Caco-2 (cell line): ENCODE measurements around the gene GATAD2B. TPM values are rescaled to one million over a fixed set of nuclear protein-coding genes. Genes with fewer than 3 reads are reported as not detected.
"Not testable (repeated sequence)": the region's sequence is repeated elsewhere in the genome, so short reads cannot be mapped to it uniquely, and the experiment has no call there.

Source experiments
- BruUV-seq: library from RNA; stranded (reverse); fragments of 400-500 nt; replicated peaks from 2 replicates; lab custom pipeline; 2021; lab: Mats Ljungman, UMichigan
- CTCF ChIA-PET: fragments of 300-600 bp; sonication (Branson Sonifier 250); formaldehyde crosslinking; loops from one replicate; lab custom pipeline; 2022; ENCODE audit warnings: antibody characterized with exemption; lab: Charles Lee
- POLR2A ChIA-PET: fragments of 300-600 bp; sonication (Branson Sonifier 250); formaldehyde crosslinking; loops from one replicate; lab custom pipeline; 2022; ENCODE audit warnings: antibody characterized with exemption; lab: Charles Lee
- DNase-seq, 2 experiments: peaks; one replicate each; pipeline versions ENCODE4 v3.0.0 to v3.0.0-alpha.2; 2020 to 2022
- H3K27me3 ChIP-seq: replicated peaks from 2 replicates; pipeline ENCODE4 v1.6.0; 2011; ENCODE audit warnings: low read length; ENCODE audit not compliant: control insufficient read depth, insufficient read depth
- H3K36me3 ChIP-seq: 2 replicates; pipeline ENCODE4 v1.5.1; 2011; ENCODE audit warnings: low read length; ENCODE audit not compliant: control insufficient read depth, insufficient read depth
- H3K4me1 ChIP-seq: fragments of 250-450 bp; sonication (Bioruptor Pico); 2 replicates; pipeline ENCODE4 v1.5.1; 2020; ENCODE audit warnings: mild to moderate bottlenecking
- H3K4me3 ChIP-seq: 2 replicates; pipeline ENCODE4 v1.5.1; 2011; ENCODE audit warnings: low read depth, mild to moderate bottlenecking, control low read depth, low read length
- H3K9me3 ChIP-seq: fragments of 250-450 bp; sonication (Bioruptor Pico); 2 replicates; pipeline ENCODE4 v1.5.1; 2020; ENCODE audit warnings: mild to moderate bottlenecking, moderate library complexity
- H3K27ac Mint-ChIP-seq: one replicate; pipeline ENCODE4 v1.8.0; 2022; ENCODE audit warnings: mixed read lengths; ENCODE audit not compliant: unreplicated experiment
- H3K27me3 Mint-ChIP-seq: one replicate; pipeline ENCODE4 v1.8.0; 2022; ENCODE audit warnings: mixed read lengths; ENCODE audit not compliant: insufficient read depth, unreplicated experiment
- H3K36me3 Mint-ChIP-seq: one replicate; pipeline ENCODE4 v1.8.0; 2022; ENCODE audit warnings: mild to moderate bottlenecking, mixed read lengths; ENCODE audit not compliant: insufficient read depth, unreplicated experiment
- H3K4me1 Mint-ChIP-seq: one replicate; pipeline ENCODE4 v1.8.0; 2022; ENCODE audit warnings: low read depth, mixed read lengths; ENCODE audit not compliant: unreplicated experiment
- H3K4me3 Mint-ChIP-seq: one replicate; pipeline ENCODE4 v1.8.0; 2022; ENCODE audit warnings: mild to moderate bottlenecking, moderate library complexity, mixed read lengths; ENCODE audit not compliant: unreplicated experiment
- H3K9me3 Mint-ChIP-seq: one replicate; pipeline ENCODE4 v1.8.0; 2022; ENCODE audit warnings: mixed read lengths; ENCODE audit not compliant: unreplicated experiment
- CTCF ChIP-seq, 2 experiments: fragments of 200-600 bp in 1 of 2; IDR thresholded peaks; 1 replicate in 1 of 2; 2 replicates in 1 of 2; pipeline versions ENCODE4 v1.5.1 to v1.8.0; 2011 to 2022; ENCODE audit warnings: antibody characterized with exemption in 1 of 2, control low read depth in 1 of 2, inconsistent platforms in 1 of 2, low read depth in 1 of 2, low read length in 1 of 2, mild to moderate bottlenecking in 1 of 2, moderate library complexity in 1 of 2; ENCODE audit not compliant: insufficient read depth in 1 of 2, severe bottlenecking in 1 of 2, unreplicated experiment in 1 of 2
- intact Hi-C: fragments of 100-400 bp; cut with micrococcal nuclease; formaldehyde crosslinking; loops from one replicate; pipeline ENCODE4 v1.10.0; 2022; ENCODE audit not compliant: unreplicated experiment
- total RNA-seq: library from RNA; stranded (reverse); gene quantifications from 2 replicates; pipeline ENCODE4 v1.2.3, GENCODE V29; 2022

GATAD2B gene
- total RNA-seq, 1 experiment from 2014 or later, result 38.0 TPM

- Mint-ChIP-seq H3K9me3 (peaks cover 15% of the 10 kb centered on the region), H3K4me1 (peaks cover 7% of the 10 kb centered on the region), H3K36me3 (peaks cover 14% of the 10 kb centered on the region), H3K4me3 (no peak overlapping the region), H3K27ac (no peak overlapping the region), H3K27me3 (no peaks in the 10 kb centered on the region)
- ChIA-PET CTCF (interaction anchor here (0.6 kb wide), 1 partner anchor 147 kb away, joined by 4 read pairs; no protein-coding TSS in a partner anchor), POLR2A (no interaction called here)
- DNase-seq, result no peak
- TF ChIP-seq CTCF (IDR thresholded peaks at IDR 0.05; ENCODE audit: insufficient read depth in 1 of 2, low read depth in 1 of 2, low read length in 1 of 2, severe bottlenecking in 1 of 2, unreplicated experiment in 1 of 2), result no peak
- Histone ChIP-seq H3K4me3 (no peak overlapping the region), H3K36me3 (no peaks in the 10 kb centered on the region), H3K4me1 (no peaks in the 10 kb centered on the region), H3K27me3 (no peaks in the 10 kb centered on the region), H3K9me3 (no peaks in the 10 kb centered on the region)
- BruUV-seq, result no TSS peak
- intact Hi-C loops, result no loop called here
Observed at GRCh38 chr1:153912349-153912748, 10.4 kb downstream of the GATAD2B start.

GRCh38 chr1:153910560-153910959 is 12.2 kb downstream of the GATAD2B start:
- H3K27me3 Mint-ChIP-seq, H3K27me3 ChIP-seq, H3K9me3 ChIP-seq, BruUV-seq, DNase-seq, H3K4me1 ChIP-seq, POLR2A ChIA-PET, H3K4me1 Mint-ChIP-seq, H3K36me3 ChIP-seq, CTCF ChIA-PET, H3K4me3 ChIP-seq, H3K27ac Mint-ChIP-seq, intact Hi-C loops, H3K4me3 Mint-ChIP-seq: not testable (repeated sequence)
- peaks cover 20% of the 10 kb centered on the region for H3K36me3 Mint-ChIP-seq
- peaks cover 15% of the 10 kb centered on the region for H3K9me3 Mint-ChIP-seq

GRCh38 chr1:153908071-153908470 is 14.7 kb downstream of the GATAD2B start:
- BruUV-seq, result no TSS peak
- TF ChIP-seq CTCF (IDR thresholded peaks at IDR 0.05; ENCODE audit: insufficient read depth in 1 of 2, low read depth in 1 of 2, low read length in 1 of 2, severe bottlenecking in 1 of 2, unreplicated experiment in 1 of 2), result no peak
- intact Hi-C loops, result no loop called here
- no peak overlapping the region for H3K27ac Mint-ChIP-seq
- H3K4me1 Mint-ChIP-seq, result peaks cover 7% of the 10 kb centered on the region
- no peaks in the 10 kb centered on the region for H3K4me1 ChIP-seq
- H3K4me3 ChIP-seq, result no peak overlapping the region
- peaks cover 13% of the 10 kb centered on the region for H3K36me3 Mint-ChIP-seq
- no peaks in the 10 kb centered on the region for H3K27me3 ChIP-seq
- no peak for DNase-seq
- H3K27me3 Mint-ChIP-seq, result no peaks in the 10 kb centered on the region
- H3K4me3 Mint-ChIP-seq, result no peak overlapping the region
- H3K36me3 ChIP-seq, result no peaks in the 10 kb centered on the region
- peaks cover 15% of the 10 kb centered on the region for H3K9me3 Mint-ChIP-seq
- ChIA-PET CTCF (interaction anchor here (0.7 kb wide), 1 partner anchor 12 kb away, joined by 6 read pairs; no protein-coding TSS in a partner anchor), POLR2A (no interaction called here)
- H3K9me3 ChIP-seq, result no peaks in the 10 kb centered on the region

GRCh38 chr1:153907134-153907533 is 15.6 kb downstream of the GATAD2B start:
- Mint-ChIP-seq H3K27ac (no peak overlapping the region), H3K4me1 (peaks cover 7% of the 10 kb centered on the region), H3K27me3 (no peaks in the 10 kb centered on the region), H3K4me3 (no peak overlapping the region), H3K9me3 (peaks cover 15% of the 10 kb centered on the region), H3K36me3 (peaks cover 13% of the 10 kb centered on the region)
- Histone ChIP-seq H3K4me1 (no peaks in the 10 kb centered on the region), H3K27me3 (no peaks in the 10 kb centered on the region), H3K4me3 (no peak overlapping the region), H3K36me3 (no peaks in the 10 kb centered on the region), H3K9me3 (no peaks in the 10 kb centered on the region)
- no TSS peak for BruUV-seq
- ChIA-PET CTCF (no interaction called here), POLR2A (no interaction called here)
- no peak for DNase-seq
- intact Hi-C loops, result no loop called here
- TF ChIP-seq CTCF (IDR thresholded peaks at IDR 0.05; ENCODE audit: insufficient read depth in 1 of 2, low read depth in 1 of 2, low read length in 1 of 2, severe bottlenecking in 1 of 2, unreplicated experiment in 1 of 2), result no peak
